Skeletal muscle cell (primary cell): ENCODE results near the gene CPEB2.

Experiments
- DNase-seq: peaks from one replicate; pipeline ENCODE4 v3.0.0-alpha.2; 2010; ENCODE audit warnings: low read depth
- H3K4me3 ChIP-seq: 2 replicates; pipeline ENCODE4 v1.5.1; 2011; ENCODE audit warnings: low read depth, mild to moderate bottlenecking, control low read depth, low read length, moderate library complexity

Gene CPEB2

DNA sequence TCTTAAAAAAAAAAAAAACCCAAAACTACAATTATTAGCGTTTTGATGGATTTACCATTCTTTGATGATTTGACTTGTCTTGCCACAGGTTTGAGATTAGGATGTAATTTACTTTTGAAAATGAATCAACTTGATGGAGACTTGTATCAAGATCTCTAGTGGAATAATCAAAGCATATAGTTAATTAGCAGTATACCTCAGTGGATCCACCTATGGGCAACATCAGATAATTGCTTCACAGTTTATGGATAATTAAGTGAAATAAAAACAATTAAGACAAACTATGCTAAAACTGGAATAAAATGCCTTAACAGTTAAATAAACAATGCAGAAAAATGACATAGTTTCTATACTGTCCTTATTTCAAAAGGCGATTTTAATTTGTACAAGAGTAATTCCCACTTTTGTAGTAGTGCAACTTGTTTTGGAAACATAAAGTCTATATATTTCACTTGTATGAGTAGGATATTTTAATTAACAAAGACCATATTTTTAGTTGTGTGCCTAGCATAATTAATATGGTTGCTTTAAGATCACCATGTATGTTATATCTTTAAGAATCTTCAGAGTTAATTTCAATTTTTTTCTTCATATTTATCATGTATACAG is 4.2 kb downstream of the CPEB2 start:
- H3K4me3 ChIP-seq, result peak overlapping the region; percentile 87
- DNase-seq, result no peak

- H3K4me3 ChIP-seq, result peak overlapping the region; percentile 87
- no peak for DNase-seq
Observed at GRCh38 chr4:15007201-15007600, 4.9 kb downstream of the CPEB2 start.

- no peak overlapping the region for H3K4me3 ChIP-seq
- DNase-seq, result no peak
Observed at GRCh38 chr4:15010038-15010585, 7.8 kb downstream of the CPEB2 start.

GRCh38 chr4:15011166-15011565 is 8.9 kb downstream of the CPEB2 start:
- no peak for DNase-seq
- H3K4me3 ChIP-seq, result no peak overlapping the region

DNA sequence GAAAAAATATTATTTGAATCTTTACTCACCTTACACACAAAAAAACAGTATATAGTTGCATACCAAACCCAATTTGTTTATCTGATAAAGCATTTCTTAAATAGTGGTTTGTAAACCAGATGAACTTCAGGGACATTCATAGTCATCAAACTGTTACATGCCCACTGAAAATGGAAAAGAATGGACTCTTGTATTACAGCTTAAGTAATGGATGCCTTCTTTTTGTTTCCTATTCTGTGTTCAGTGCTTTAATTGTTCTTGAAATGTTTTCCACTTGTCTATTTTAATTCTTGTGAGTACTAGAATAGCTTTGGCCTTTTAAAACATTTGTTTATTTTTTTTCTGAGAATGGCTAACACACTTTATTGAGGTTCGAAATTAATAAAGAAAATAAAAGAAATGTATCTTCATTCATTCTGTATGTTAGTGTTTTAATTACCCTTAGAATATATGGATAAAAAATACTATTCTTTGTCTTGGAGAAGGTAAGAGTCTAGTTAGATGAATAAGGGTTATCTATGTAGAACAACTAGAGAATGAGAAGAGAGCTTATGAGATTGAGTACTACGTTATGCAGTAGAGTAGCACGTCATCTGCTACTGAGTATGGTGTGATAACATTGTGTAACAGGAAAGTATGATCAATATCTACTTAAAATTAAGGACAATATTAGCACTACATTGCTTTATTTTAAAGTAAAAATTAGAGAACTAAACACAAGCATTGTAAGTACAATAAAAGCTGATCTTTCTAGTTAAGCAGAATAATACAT is 9.9 kb downstream of the CPEB2 start:
- DNase-seq, result no peak
- no peak overlapping the region for H3K4me3 ChIP-seq

DNA sequence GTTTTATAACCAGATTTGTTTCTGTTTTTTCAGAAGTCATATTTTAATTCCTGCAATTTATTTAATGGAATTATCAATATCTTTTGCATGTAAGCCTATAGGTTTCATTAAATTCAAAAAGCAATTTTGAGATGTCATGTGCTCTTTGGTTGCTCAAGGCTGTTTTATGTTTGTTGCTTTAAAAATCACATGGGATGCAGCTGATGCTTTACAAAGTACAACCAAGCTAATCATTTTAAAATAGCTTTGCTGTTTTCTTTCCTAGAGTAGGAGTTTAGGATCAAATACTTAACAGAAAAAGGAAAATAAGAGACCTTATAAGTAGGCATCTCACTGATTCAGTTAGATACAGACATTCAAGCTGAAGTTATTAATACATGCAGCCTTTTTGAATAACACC is 11.3 kb downstream of the CPEB2 start:
- DNase-seq, result no peak
- no peak overlapping the region for H3K4me3 ChIP-seq

- no peak for DNase-seq
- no peak overlapping the region for H3K4me3 ChIP-seq
Observed at GRCh38 chr4:15015170-15015569, 12.9 kb downstream of the CPEB2 start.

GRCh38 chr4:15018361-15018760 is 16.1 kb downstream of the CPEB2 start:
- no peak for DNase-seq

GRCh38 chr4:15020502-15021286 is 18.4 kb downstream of the CPEB2 start:
- no peak for DNase-seq
- no peak overlapping the region for H3K4me3 ChIP-seq

More at GRCh38 chr4:15018361-15018760, 16.1 kb downstream of the CPEB2 start:
- no peak overlapping the region for H3K4me3 ChIP-seq

- H3K4me3 ChIP-seq, result no peak overlapping the region
- DNase-seq, result no peak
Observed at GRCh38 chr4:15021311-15021710, 19.0 kb downstream of the CPEB2 start.

GRCh38 chr4:15021946-15022345 is 19.7 kb downstream of the CPEB2 start:
- DNase-seq, result no peak
- no peak overlapping the region for H3K4me3 ChIP-seq

DNA sequence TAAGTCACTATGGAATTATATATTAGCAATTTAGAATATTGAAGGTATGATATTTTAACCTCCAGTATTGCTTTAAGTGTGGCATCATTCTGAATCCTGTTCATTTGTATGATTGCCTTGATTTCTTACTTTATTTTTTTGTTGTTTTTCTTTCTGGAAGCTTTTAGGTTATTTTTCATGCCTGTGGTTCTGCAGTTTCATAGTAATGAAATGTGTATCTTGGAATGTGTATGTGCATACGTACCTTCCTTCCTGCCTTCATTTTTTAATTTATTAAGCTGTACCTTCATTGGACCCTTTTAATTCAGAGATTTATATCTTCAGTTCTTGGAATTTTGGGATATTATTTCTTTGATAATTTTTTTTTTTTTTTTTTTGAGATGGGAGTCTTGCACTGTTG is 22.1 kb downstream of the CPEB2 start:
- no peak overlapping the region for H3K4me3 ChIP-seq
- DNase-seq, result no peak

GRCh38 chr4:15025693-15026092 is 23.4 kb downstream of the CPEB2 start:
- DNase-seq, result no peak
- no peak overlapping the region for H3K4me3 ChIP-seq

DNA sequence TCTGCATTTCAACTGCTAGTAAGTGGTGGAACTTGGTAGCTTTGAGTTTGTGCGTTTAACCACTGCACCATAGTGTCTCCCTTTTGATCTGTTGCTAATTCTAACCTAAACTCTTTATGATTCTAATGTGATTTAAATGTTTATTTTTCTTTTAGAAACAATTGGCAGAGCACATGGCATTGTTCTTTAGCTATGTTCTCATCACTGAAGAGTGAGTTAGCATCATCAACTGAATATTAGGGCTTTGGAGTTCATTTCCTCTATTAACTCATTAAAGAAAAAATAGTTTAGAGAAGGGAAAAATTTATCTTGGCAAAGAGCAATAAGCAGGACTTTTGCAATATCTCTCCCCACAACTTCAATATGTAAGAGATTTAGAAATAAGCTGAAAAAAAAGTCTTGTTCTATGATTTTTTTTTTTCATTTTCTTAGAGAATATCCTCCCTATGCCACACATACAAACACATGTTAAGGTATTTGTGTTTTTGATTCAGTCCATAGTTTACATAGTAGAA is 25.7 kb downstream of the CPEB2 start:
- no peak overlapping the region for H3K4me3 ChIP-seq
- no peak for DNase-seq

DNA sequence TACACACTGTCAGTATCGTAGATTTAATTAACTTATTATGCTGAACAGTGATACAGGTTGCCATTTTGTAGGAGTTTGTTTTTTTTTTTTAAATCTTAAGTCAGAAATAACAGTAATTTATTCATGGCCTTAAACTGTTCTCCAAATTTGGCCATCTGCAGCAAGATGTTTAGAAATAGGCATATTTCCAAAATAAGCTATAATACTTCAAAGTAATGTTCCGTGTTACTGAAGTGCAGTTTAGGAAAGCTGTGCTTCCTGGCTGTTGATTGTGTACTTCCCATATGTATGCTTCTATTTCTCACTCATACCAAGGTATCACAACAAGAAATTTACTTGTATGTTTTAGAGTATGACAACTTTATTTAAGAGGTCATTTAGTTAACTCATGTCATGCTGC is 28.9 kb downstream of the CPEB2 start:
- H3K4me3 ChIP-seq, result no peak overlapping the region
- no peak for DNase-seq

- H3K4me3 ChIP-seq, result no peak overlapping the region
- no peak for DNase-seq
Observed at GRCh38 chr4:15031993-15032675, 29.9 kb downstream of the CPEB2 start.

DNA sequence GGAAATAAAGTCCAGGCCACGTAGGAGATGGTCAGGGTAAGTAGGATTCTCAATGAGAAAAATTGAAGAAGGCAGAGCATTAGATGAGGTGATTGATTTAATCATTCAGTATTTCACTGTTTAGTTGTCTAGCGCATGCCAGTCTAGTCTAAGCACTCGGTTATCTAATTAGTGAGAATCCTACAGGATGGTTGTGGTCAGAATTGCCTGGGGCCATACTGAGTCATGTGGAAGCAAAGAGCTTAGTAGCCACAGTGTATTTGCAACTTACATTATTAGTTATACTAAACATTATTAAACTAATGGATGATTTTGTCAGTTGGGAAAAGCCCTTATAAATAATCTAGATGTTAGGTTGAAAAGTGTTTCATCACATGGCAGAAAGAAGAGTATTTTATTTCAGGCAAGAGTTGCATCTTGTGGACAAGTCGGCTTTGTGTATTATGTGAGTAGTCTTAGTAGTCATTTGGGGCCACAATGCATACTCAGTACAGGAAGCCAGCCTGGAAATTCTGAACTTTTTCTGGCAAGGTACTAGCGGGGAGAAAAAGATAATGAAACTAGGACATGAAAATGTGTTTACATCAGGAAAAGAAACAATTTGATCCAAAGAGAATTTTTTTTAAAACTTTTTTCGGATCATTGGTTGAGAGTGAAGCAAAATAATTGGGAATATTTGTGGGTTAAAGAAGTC is 31.9 kb downstream of the CPEB2 start:
- no peak for DNase-seq
- no peak overlapping the region for H3K4me3 ChIP-seq

DNA sequence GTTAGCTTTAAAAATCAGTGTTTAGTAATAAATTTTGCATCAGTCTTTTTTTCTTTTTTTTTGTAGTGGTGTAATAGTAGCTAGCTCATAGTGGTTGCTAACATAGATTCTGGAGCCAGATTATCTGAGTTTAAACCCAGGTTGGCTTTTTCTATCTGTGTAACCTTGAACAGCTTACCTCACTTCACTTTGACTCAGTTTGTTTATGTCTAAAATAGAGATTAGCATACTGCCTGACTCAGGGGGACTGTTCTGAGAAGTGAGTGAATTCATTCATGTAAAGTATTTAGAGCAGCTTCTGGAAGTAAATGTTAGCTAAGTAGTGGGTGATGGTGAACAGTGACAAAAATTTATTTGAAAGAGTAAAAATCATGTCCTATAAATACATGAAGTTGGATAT is 32.9 kb downstream of the CPEB2 start:
- no peak overlapping the region for H3K4me3 ChIP-seq
- no peak for DNase-seq
